IMR-90 (cell line): ENCODE data around the gene TMEM50B. TPM values are rescaled to one million over a fixed set of nuclear protein-coding genes. Genes with fewer than 3 reads are reported as not detected.

Experiments used
- ATAC-seq: fragments of 200-7000 bp; cut with Tn5 transposase; 2 replicates; pipeline ENCODE4 v1.9.1; 2020; ENCODE audit warnings: low read depth, mild to moderate bottlenecking, moderate library complexity
- BruUV-seq: library from RNA; stranded (reverse); fragments of 400-500 nt; replicated peaks from 2 replicates; lab custom pipeline; 2021; lab: Mats Ljungman, UMichigan
- CTCF ChIA-PET: fragments of 300-600 bp; formaldehyde crosslinking; extraction: SDS; loops from one replicate; lab custom pipeline; 2021; ENCODE audit warnings: antibody characterized with exemption; lab: Yijun Ruan, JAX
- POLR2A ChIA-PET: fragments of 300-600 bp; sonication (Branson Sonifier 250); formaldehyde crosslinking; loops from one replicate; lab custom pipeline; 2022; ENCODE audit warnings: antibody characterized with exemption; ENCODE audit not compliant: unreplicated experiment; lab: Charles Lee
- DNase-seq: peaks from one replicate; pipeline ENCODE4 v3.0.0; 2013
- H2AFZ ChIP-seq: replicated peaks from 2 replicates; pipeline ENCODE3; 2013; ENCODE audit warnings: low read length, mild to moderate bottlenecking; ENCODE audit not compliant: poor library complexity
- H2AK5ac ChIP-seq: 2 replicates; pipeline ENCODE4 v1.6.1; 2013; ENCODE audit warnings: low read depth, low read length, inconsistent platforms
- H2AK9ac ChIP-seq: replicated peaks from 2 replicates; pipeline ENCODE3; 2013; ENCODE audit warnings: mild to moderate bottlenecking, low read depth, low read length, moderate library complexity; ENCODE audit not compliant: poor library complexity
- H2BK120ac ChIP-seq: 2 replicates; pipeline ENCODE4 v1.6.1; 2013; ENCODE audit warnings: low read depth, low read length, inconsistent platforms
- H2BK15ac ChIP-seq: 3 replicates; pipeline ENCODE4 v1.6.1; 2013; ENCODE audit warnings: low read depth, low read length, inconsistent platforms
- H2BK20ac ChIP-seq: 2 replicates; pipeline ENCODE4 v1.6.1; 2013; ENCODE audit warnings: low read depth, mild to moderate bottlenecking, inconsistent platforms, low read length, moderate library complexity
- H2BK5ac ChIP-seq: 2 replicates; pipeline ENCODE4 v1.6.1; 2013; ENCODE audit warnings: mild to moderate bottlenecking, low read depth, low read length, inconsistent platforms; ENCODE audit not compliant: poor library complexity, severe bottlenecking
- H3K14ac ChIP-seq: replicated peaks from 2 replicates; pipeline ENCODE4 v1.6.1; 2013; ENCODE audit warnings: low read depth, low read length, inconsistent platforms
- H3K18ac ChIP-seq: 2 replicates; pipeline ENCODE4 v1.6.1; 2013; ENCODE audit warnings: low read depth, low read length, control low read depth
- H3K23ac ChIP-seq: 2 replicates; pipeline ENCODE4 v1.6.1; 2013; ENCODE audit warnings: low read depth, low read length, inconsistent platforms
- H3K27ac ChIP-seq: 2 replicates; pipeline ENCODE4 v1.5.1; 2013; ENCODE audit warnings: mild to moderate bottlenecking, control low read depth, low read length; ENCODE audit not compliant: insufficient read depth
- H3K27me3 ChIP-seq: 2 replicates; pipeline ENCODE4 v1.6.1; 2013; ENCODE audit warnings: low read length; ENCODE audit not compliant: control insufficient read depth, insufficient read depth
- H3K36me3 ChIP-seq: 2 replicates; pipeline ENCODE4 v1.6.1; 2013; ENCODE audit warnings: low read length, mixed read lengths; ENCODE audit not compliant: control insufficient read depth, insufficient read depth
- H3K4ac ChIP-seq: 2 replicates; pipeline ENCODE4 v1.6.1; 2013; ENCODE audit warnings: low read depth, low read length, inconsistent platforms
- H3K4me1 ChIP-seq: 2 replicates; pipeline ENCODE4 v1.6.1; 2013; ENCODE audit warnings: low read length, mixed read lengths; ENCODE audit not compliant: control insufficient read depth, insufficient read depth
- H3K4me2 ChIP-seq: 2 replicates; pipeline ENCODE4 v1.6.1; 2013; ENCODE audit warnings: low read depth, mild to moderate bottlenecking, control low read depth, low read length, moderate library complexity
- H3K4me3 ChIP-seq: 2 replicates; pipeline ENCODE4 v1.5.1; 2013; ENCODE audit warnings: low read depth, mild to moderate bottlenecking, control low read depth, low read length, moderate library complexity; ENCODE audit not compliant: insufficient read depth
- H3K56ac ChIP-seq: 2 replicates; pipeline ENCODE4 v1.6.1; 2013; ENCODE audit warnings: low read length, inconsistent platforms; ENCODE audit not compliant: insufficient read depth; ENCODE audit errors: extremely low read depth
- H3K79me1 ChIP-seq, 2 experiments: 2 replicates each; pipeline ENCODE4 v1.6.1; 2013; ENCODE audit warnings: low read length in 2 of 2, inconsistent platforms in 1 of 2, low read depth in 1 of 2
- H3K9ac ChIP-seq: 2 replicates; pipeline ENCODE4 v1.6.1; 2013; ENCODE audit warnings: low read depth, low read length, control low read depth
- H3K9me1 ChIP-seq: 2 replicates; pipeline ENCODE4 v1.6.1; 2013; ENCODE audit warnings: low read length, inconsistent platforms; ENCODE audit not compliant: insufficient read depth
- H3K9me3 ChIP-seq: 2 replicates; pipeline ENCODE4 v1.6.1; 2013; ENCODE audit warnings: low read length; ENCODE audit not compliant: control insufficient read depth, insufficient read depth
- H4K20me1 ChIP-seq: 2 replicates; pipeline ENCODE4 v1.6.1; 2013; ENCODE audit warnings: low read length, inconsistent platforms; ENCODE audit not compliant: insufficient read depth
- H4K5ac ChIP-seq: 2 replicates; pipeline ENCODE4 v1.6.1; 2013; ENCODE audit warnings: mild to moderate bottlenecking, low read depth, low read length, control low read depth
- H4K8ac ChIP-seq, 2 experiments: 2 replicates each; pipeline ENCODE4 v1.6.1; 2013; ENCODE audit warnings: low read depth in 2 of 2, low read length in 2 of 2, control low read depth in 1 of 2, inconsistent platforms in 1 of 2
- H4K91ac ChIP-seq: 2 replicates; pipeline ENCODE4 v1.6.1; 2013; ENCODE audit warnings: low read depth, low read length, inconsistent platforms; ENCODE audit not compliant: insufficient read depth
- FOS ChIP-seq: fragments of 150-350 bp; IDR thresholded peaks from 2 replicates; pipeline ENCODE4 v1.6.1; 2016; ENCODE audit warnings: low read depth, low read length
- NFE2L2 ChIP-seq: fragments of 150-350 bp; IDR thresholded peaks from 2 replicates; pipeline ENCODE4 v1.6.1; 2016; ENCODE audit warnings: low read depth, mild to moderate bottlenecking, low read length
- WGBS, 2 experiments: methylation state at CpG; one replicate each; pipeline versions ENCODE4 v1.1.5 to v1.1.7; 2013; ENCODE audit warnings: missing lambda C conversion rate in 2 of 2; ENCODE audit not compliant: insufficient read length in 1 of 2; ENCODE audit errors: extremely low coverage in 2 of 2; 5-methylcytosine and 5-hydroxymethylcytosine counted together
- dilution Hi-C: fragments of 300-500 bp; cut with HindIII; formaldehyde crosslinking; loops from one replicate; pipeline ENCODE4 v1.14.3; 2018; ENCODE audit warnings: low sequenced_read_pairs; ENCODE audit not compliant: unreplicated experiment
- in situ Hi-C: fragments of 300-500 bp; cut with MboI; formaldehyde crosslinking; loops from 3 replicates; pipeline ENCODE4 v1.14.3; 2019; ENCODE audit warnings: low sequenced_read_pairs, inconsistent platforms, mixed read lengths
- intact Hi-C: fragments of 100-400 bp; cut with micrococcal nuclease; formaldehyde crosslinking; loops from 2 replicates; pipeline ENCODE4 v1.10.0; 2022
- polyA plus RNA-seq, 3 experiments: library from polyadenylated mRNA; depleted of rRNA; stranded (reverse); fragments of >200 nt; gene quantifications; 2 replicates each; pipeline ENCODE4 v1.2.3, GENCODE V29; 2012; ENCODE audit warnings: low replicate concordance in 1 of 3
- total RNA-seq: library from RNA; depleted of rRNA; stranded (reverse); fragments of >200 nt; gene quantifications from 2 replicates; pipeline ENCODE4 v1.2.3, GENCODE V29; 2012

The TMEM50B gene
- total and polyA plus RNA-seq, 2 of the 4 experiments (the other 2 are of a cell fraction): 10.9 to 25.9 TPM

GRCh38 chr21:33473344-33473743 is 6.4 kb downstream of the TMEM50B start:
- Histone ChIP-seq H3K14ac (no peak overlapping the region), H3K4me3 (no peak overlapping the region), H2BK20ac (no peak overlapping the region), H2BK15ac (no peak overlapping the region), H4K91ac (no peak overlapping the region), H4K8ac (no peak overlapping the region), H2AK5ac (no peak overlapping the region), H2BK5ac (no peak overlapping the region), H3K23ac (no peak overlapping the region), H3K4ac (no peak overlapping the region), H3K4me2 (no peak overlapping the region), H3K56ac (no peak overlapping the region), H3K79me1 (peaks cover 8 to 46% of the 10 kb centered on the region in 2 experiments), H3K36me3 (0 out of 2 replicates have a peak, but pooled peaks cover 2% of the 10 kb centered on the region), H3K9me1 (no peaks in the 10 kb centered on the region; the same call in 1 of the 2 replicates), H4K5ac (no peak overlapping the region), H2AFZ (no peak overlapping the region), H3K9me3 (peaks cover 1% of the 10 kb centered on the region; the same call in 1 of the 2 replicates), H4K20me1 (0 out of 2 replicates have a peak, but pooled peaks cover 5% of the 10 kb centered on the region), H3K4me1 (no peaks in the 10 kb centered on the region), H3K27ac (no peak overlapping the region), H2BK120ac (no peak overlapping the region), H2AK9ac (no peak overlapping the region), H3K27me3 (no peaks in the 10 kb centered on the region), H3K18ac (no peak overlapping the region), H3K9ac (no peak overlapping the region)
- TF ChIP-seq NFE2L2 (no peak), FOS (no peak)
- WGBS, 2 experiments: no CpG with 5 or more reads among the region's 3 CpGs
- ATAC-seq (no peak), DNase-seq (no peak)
- BruUV-seq: no TSS peak
- CTCF ChIA-PET: no interaction called here
- intact Hi-C loops (no loop called here), dilution Hi-C loops (no loop called here), in situ Hi-C loops (loop anchor here (25.0 kb wide), 1 partner anchor 486 kb away; no protein-coding TSS in a partner anchor)
- POLR2A ChIA-PET: no interaction called here
